ENCODE results near the gene HIF3A.

GRCh38 chr19:46341937-46342336 is 45.1 kb downstream of the HIF3A start:
- TF ChIP-seq CTCF (IDR thresholded peaks at IDR 0.05) (no peak), POLR2A (IDR thresholded peaks at IDR 0.05) (no peak)
